Mammary microvascular endothelial cell (primary cell): Measurements from ENCODE around the gene OCEL1. TPM values are rescaled to one million over a fixed set of nuclear protein-coding genes. Genes with fewer than 3 reads are reported as not detected.

Source experiments
- total RNA-seq: library from RNA; depleted of rRNA; stranded (reverse); fragments of >200 nt; gene quantifications from 2 replicates; pipeline ENCODE4 v1.2.3, GENCODE V29; 2015

Gene OCEL1
- 2.4 and 8.8 TPM in 2 replicates for total RNA-seq

GRCh38 chr19:17226002-17226933 lies at the start of gene OCEL1:
OCEL1 (plus strand) TSS chr19:17226226; CDS start chr19:17226248, 22 bp downstream.

GRCh38 chr19:17215127-17215971 lies 10.7 kb upstream of the OCEL1 start, which contains the start of gene USE1:
USE1 (plus strand) TSS chr19:17215357; CDS start chr19:17215406, 49 bp downstream.

GRCh38 chr19:17245535-17245984 lies 19.5 kb downstream of the OCEL1 start, which contains the start of gene NR2F6:
NR2F6 (minus strand) TSS chr19:17245919; CDS start chr19:17245220, 699 bp downstream.

GRCh38 chr19:17264641-17264979 lies 38.6 kb downstream of the OCEL1 start, which contains the start of gene USHBP1:
USHBP1 (minus strand) TSS chr19:17264745; CDS start chr19:17264299, 446 bp downstream.

GRCh38 chr19:17266975-17267788 lies 41.2 kb downstream of the OCEL1 start, which contains the start of gene BABAM1:
BABAM1 (plus strand) TSS chr19:17267443; CDS start chr19:17268807, 1,364 bp downstream.

Other genes with a start within 250 kb of the OCEL1 start
- 0.20 and 0.80 TPM in 2 replicates for gene CPAMD8, start 199.4 kb upstream of the OCEL1 start, total RNA-seq
- gene HAUS8, start 150.8 kb upstream of the OCEL1 start, total RNA-seq = 12.8 and 15.5 TPM in 2 replicates
- 69.8 and 80.9 TPM in 2 replicates for gene MYO9B, start 150.4 kb upstream of the OCEL1 start, total RNA-seq
- gene USE1, start 10.9 kb upstream of the OCEL1 start, total RNA-seq = 15.0 and 18.3 TPM in 2 replicates
- gene NR2F6, start 19.7 kb downstream of the OCEL1 start, total RNA-seq = 55.6 and 56.3 TPM in 2 replicates
- gene USHBP1, start 38.5 kb downstream of the OCEL1 start, total RNA-seq = 16.5 and 23.6 TPM in 2 replicates
- gene BABAM1, start 41.2 kb downstream of the OCEL1 start, total RNA-seq = 141 and 165 TPM in 2 replicates
- 0.73 and 1.3 TPM in 2 replicates for gene ANKLE1, start 55.7 kb downstream of the OCEL1 start, total RNA-seq
- gene ABHD8, start 77.2 kb downstream of the OCEL1 start, total RNA-seq = 3.1 and 5.4 TPM in 2 replicates
- gene MRPL34, start 79.6 kb downstream of the OCEL1 start, total RNA-seq = 56.7 and 76.8 TPM in 2 replicates
- gene DDA1, start 83.3 kb downstream of the OCEL1 start, total RNA-seq = 60.0 TPM in 2 replicates
- gene ANO8, start 108.6 kb downstream of the OCEL1 start, total RNA-seq = 2.3 TPM in 2 replicates
- gene GTPBP3, start 111.3 kb downstream of the OCEL1 start, total RNA-seq = 15.0 and 15.3 TPM in 2 replicates
- 6.3 and 8.9 TPM in 2 replicates for gene PLVAP, start 151.1 kb downstream of the OCEL1 start, total RNA-seq
- gene CCDC194, start 168.0 kb downstream of the OCEL1 start, total RNA-seq = not detected in 2 replicates
- gene BST2, start 179.4 kb downstream of the OCEL1 start, total RNA-seq = 295 and 315 TPM in 2 replicates
- 68.6 and 75.3 TPM in 2 replicates for gene MVB12A, start 193.8 kb downstream of the OCEL1 start, total RNA-seq
- not detected in 2 replicates for gene TMEM221, start 222.4 kb downstream of the OCEL1 start, total RNA-seq
- not detected in 2 replicates for gene NXNL1, start 234.7 kb downstream of the OCEL1 start, total RNA-seq
- gene SLC27A1, start 244.3 kb downstream of the OCEL1 start, total RNA-seq = 7.5 and 8.9 TPM in 2 replicates